ENCODE results near the gene SURF6. TPM values are rescaled to one million over a fixed set of nuclear protein-coding genes. Genes with fewer than 3 reads are reported as not detected.

SURF6 gene
- total RNA-seq, 1 donor from 2014 or later: 15.2 TPM

GRCh38 chr9:133367221-133367620 is 31.2 kb upstream of the SURF6 start:
- Histone ChIP-seq H3K27me3 (ENCODE audit: low read depth) (no peaks in the 10 kb centered on the region), H3K27ac (no peak overlapping the region), H3K36me3 (peaks cover 92% of the 10 kb centered on the region), H3K4me3 (no peak overlapping the region), H3K4me1 (peaks cover 55% of the 10 kb centered on the region), H3K9me3 (no peaks in the 10 kb centered on the region)
- TF ChIP-seq CTCF (IDR thresholded peaks at IDR 0.05): no peak
- ATAC-seq: no peak
- intact Hi-C loops (cut with DNase I): no loop called here
- peak; percentile 40 for DNase-seq

GRCh38 chr9:133366435-133366834 is 30.4 kb upstream of the SURF6 start:
- Histone ChIP-seq H3K4me3 (no peak overlapping the region), H3K27me3 (ENCODE audit: low read depth) (no peaks in the 10 kb centered on the region), H3K36me3 (peaks cover 96% of the 10 kb centered on the region), H3K9me3 (no peaks in the 10 kb centered on the region), H3K4me1 (peaks cover 47% of the 10 kb centered on the region), H3K27ac (no peak overlapping the region)
- DNase-seq: peak; percentile 36
- intact Hi-C loops (cut with DNase I): no loop called here
- no peak for TF ChIP-seq CTCF (IDR thresholded peaks at IDR 0.05)
- no peak for ATAC-seq

- Histone ChIP-seq H3K9me3 (no peaks in the 10 kb centered on the region), H3K4me1 (peaks cover 18% of the 10 kb centered on the region), H3K27me3 (ENCODE audit: low read depth) (no peaks in the 10 kb centered on the region), H3K27ac (no peak overlapping the region), H3K4me3 (no peak overlapping the region), H3K36me3 (peaks cover 99% of the 10 kb centered on the region)
- ATAC-seq (no peak), DNase-seq (peak; percentile 33)
- intact Hi-C loops (cut with DNase I): no loop called here
- TF ChIP-seq CTCF (IDR thresholded peaks at IDR 0.05): no peak
Observed at GRCh38 chr9:133362359-133363044, 26.5 kb upstream of the SURF6 start.

- Histone ChIP-seq H3K27ac (no peak overlapping the region), H3K36me3 (peaks cover 90% of the 10 kb centered on the region), H3K4me1 (peaks cover 20% of the 10 kb centered on the region), H3K27me3 (ENCODE audit: low read depth) (no peaks in the 10 kb centered on the region), H3K4me3 (no peak overlapping the region), H3K9me3 (no peaks in the 10 kb centered on the region)
- intact Hi-C loops (cut with DNase I): no loop called here
- no peak for ATAC-seq
- no peak for TF ChIP-seq CTCF (IDR thresholded peaks at IDR 0.05)
- DNase-seq: peak; percentile 24
Observed at GRCh38 chr9:133361507-133362092, 25.6 kb upstream of the SURF6 start.

GRCh38 chr9:133360400-133361393 is 24.7 kb upstream of the SURF6 start:
- intact Hi-C loops (cut with DNase I): no loop called here
- no peak for TF ChIP-seq CTCF (IDR thresholded peaks at IDR 0.05)
- H3K27ac ChIP-seq: no peak overlapping the region
- H3K27me3 ChIP-seq (ENCODE audit: low read depth): no peaks in the 10 kb centered on the region
- no peak overlapping the region for H3K4me3 ChIP-seq
- peaks cover 81% of the 10 kb centered on the region for H3K36me3 ChIP-seq
- H3K9me3 ChIP-seq: no peaks in the 10 kb centered on the region
- ATAC-seq (no peak), DNase-seq (peak; percentile 37)
- peaks cover 21% of the 10 kb centered on the region for H3K4me1 ChIP-seq

Data from lower lobe of right lung (tissue), 2 donors.